ENCODE results near the gene FOXP2.

The FOXP2 gene

GRCh38 chr7:114740941-114741340 is 326.3 kb downstream of the FOXP2 start:
- no peak for DNase-seq

DNA sequence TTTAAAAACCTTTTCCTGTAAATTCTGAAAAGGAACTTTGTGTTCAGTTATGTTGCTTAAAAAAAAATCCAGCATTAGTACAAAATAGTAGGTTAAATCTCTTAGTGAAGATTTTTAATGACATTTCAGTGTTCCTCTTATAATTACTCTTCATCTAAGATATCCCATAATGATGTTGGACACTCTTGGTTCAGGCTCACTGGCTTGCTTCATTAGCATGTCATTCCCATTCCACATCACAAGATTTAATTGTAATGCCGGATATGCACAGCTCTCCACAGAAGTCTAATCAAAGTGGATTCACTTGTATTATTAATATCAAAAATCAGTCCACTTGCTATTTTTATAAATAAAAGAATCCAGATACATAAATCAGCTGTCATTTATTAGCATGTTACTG is 327.3 kb downstream of the FOXP2 start:
- no peak for DNase-seq

All from OCI-M1 (cell line).